Hematopoietic multipotent progenitor cell treated with erythropoietin and hydrocortisone succinate and interleukin-3 and kit ligand, for 17 days (in vitro differentiated cells): ENCODE measurements around the gene ADAM23.

Experiments used
- DNase-seq: peaks from one replicate; pipeline ENCODE4 v3.0.0-alpha.2; 2015; ENCODE audit warnings: low spot score

The ADAM23 gene

DNA sequence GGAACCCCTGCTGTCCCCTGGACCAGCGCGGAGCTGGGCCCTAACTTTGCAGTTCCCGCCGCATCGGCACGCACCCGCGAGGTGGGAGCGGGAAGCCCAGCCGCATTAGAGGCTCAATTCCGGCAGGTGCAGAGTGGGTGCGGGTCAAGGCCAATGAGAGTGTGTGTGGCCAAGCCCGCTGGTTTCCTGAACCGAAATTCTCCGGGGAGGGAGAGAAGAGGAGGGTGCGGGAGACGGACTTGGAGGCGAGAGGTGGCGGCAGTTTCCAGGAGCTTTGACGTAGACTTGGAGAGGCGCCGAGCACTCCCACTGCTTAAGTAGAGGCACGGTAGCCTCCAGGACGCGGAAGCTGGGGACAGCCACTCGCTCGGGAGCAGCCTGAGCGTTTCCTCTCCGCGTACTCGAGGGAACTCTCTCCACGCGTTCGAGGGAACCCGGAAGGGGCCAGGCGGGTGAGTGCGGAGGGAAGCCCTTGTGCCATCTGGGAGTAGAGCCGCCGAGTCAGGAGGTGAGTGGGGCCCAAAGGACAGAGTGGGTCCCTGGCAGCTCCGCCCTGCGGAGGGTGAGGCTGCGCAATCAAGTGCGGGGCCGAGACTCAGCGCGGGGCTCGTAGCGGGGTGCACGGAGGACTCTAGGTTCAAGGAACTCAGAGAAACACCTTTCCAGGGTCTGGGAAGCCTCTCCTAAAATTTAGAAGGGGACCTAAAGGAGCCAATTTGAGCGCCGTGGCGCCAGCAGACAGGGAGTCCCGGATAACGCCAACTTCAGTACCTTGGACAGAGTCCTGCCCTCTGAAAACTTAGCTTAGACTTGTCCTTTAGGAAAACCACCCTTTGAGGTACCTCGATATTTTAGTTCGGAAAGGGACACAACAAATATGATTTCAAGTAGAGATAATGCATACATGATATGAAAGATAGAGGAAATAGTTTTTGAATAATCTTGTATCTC is 199.0 kb downstream of the ADAM23 start, which contains the start of gene FAM237A:
FAM237A (plus strand) TSS at position 413 of the 951 bp plus-strand sequence. CDS start 1,750 bp downstream, outside the sequence.
- no peak for DNase-seq

DNA sequence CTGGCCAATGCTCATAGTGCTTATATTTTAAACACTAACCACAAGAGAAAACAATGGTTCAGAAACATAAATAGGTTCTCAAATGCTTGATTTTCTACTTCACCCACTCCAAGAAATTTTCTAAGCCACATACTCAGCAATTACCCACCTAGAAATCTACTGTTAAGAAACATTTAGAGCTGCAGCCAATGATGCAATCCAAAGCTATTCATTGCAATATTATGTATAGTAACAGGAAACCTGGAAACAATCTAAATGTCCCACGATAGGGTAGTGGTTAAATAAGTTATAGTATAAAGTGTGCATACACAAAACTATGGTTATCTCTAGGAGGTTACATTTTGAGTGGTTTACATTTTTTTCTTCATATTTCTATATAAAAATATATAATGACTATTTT is 204.7 kb downstream of the ADAM23 start:
- DNase-seq: no peak

DNA sequence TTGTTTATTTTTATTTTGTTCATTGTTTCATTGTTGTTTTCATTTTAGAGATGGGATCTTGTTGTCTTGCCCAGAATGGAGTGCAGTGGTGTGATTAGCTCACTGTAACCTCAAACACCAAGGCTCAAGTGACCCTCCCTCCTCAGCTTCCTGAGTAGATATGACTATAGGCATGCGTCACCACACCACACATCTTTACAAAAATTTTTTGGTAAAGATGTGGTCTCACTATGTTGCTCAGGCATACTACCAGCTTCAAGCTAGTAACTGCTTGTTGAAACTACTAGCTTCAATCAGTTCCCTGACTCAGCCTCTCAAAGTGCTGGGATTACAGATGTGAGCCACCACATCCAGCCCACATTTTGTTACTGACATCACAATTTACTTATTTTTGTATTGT is 213.8 kb downstream of the ADAM23 start:
- no peak for DNase-seq

DNA sequence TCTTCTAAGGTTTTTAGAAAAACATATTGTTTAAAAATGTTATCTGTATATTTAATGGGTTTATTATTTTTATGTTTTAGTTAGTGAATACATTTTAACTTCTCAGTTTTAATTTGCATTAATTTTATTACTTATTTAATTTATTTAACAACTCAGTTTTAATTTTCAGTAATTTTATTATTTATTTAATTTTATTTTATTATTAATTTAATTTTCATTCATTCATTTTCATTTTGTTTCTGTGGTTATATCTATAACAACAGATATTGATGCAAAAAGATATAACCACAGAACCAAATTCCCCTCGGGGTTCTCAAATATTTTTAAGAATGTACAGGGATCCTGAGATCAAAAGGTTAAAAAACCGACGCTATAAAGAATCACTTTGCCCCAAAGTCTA is 221.9 kb downstream of the ADAM23 start:
- no peak for DNase-seq
